A549 (cell line): Measurements from ENCODE around the gene QDPR. TPM values are rescaled to one million over a fixed set of nuclear protein-coding genes. Genes with fewer than 3 reads are reported as not detected.

Experiments
- ATAC-seq, 2 experiments: fragments of 200-7000 bp in 1 of 2; fragments of >200 bp in 1 of 2; cut with Nextera tagmentation in 1 of 2; cut with Tn5 transposase in 1 of 2; 3 replicates each; pipeline versions ENCODE4 v1.8.0 to v1.9.1; 2018 to 2020; ENCODE audit warnings: mild to moderate bottlenecking in 1 of 2, moderate library complexity in 1 of 2
- CTCF ChIA-PET: fragments of 300-600 bp; sonication (Branson Sonifier 250); formaldehyde crosslinking; extraction: SDS; loops from one replicate; lab custom pipeline; 2021; ENCODE audit warnings: antibody characterized with exemption, inconsistent platforms; lab: Yijun Ruan, JAX
- POLR2A ChIA-PET: fragments of 350-600 bp; formaldehyde crosslinking; extraction: SDS; loops from one replicate; lab custom pipeline; 2021; ENCODE audit warnings: antibody characterized with exemption, inconsistent platforms; lab: Yijun Ruan, JAX
- DNase-seq, 2 experiments: peaks; one replicate each; pipeline versions ENCODE4 v3.0.0 to v3.0.0-alpha.2; 2011 to 2016; ENCODE audit warnings: low read depth in 1 of 2, low spot score in 1 of 2
- FAIRE-seq: peaks from 2 replicates; lab custom pipeline; 2011; peaks lifted over from hg19 to GRCh38; lab: Jason Lieb, UNC
- H3K27ac ChIP-seq, 2 experiments: fragments of >200 bp; sonication (Bioruptor Twin); formaldehyde crosslinking; 3 replicates each; pipeline ENCODE4 v1.5.1; 2016 to 2017
- H3K4me1 ChIP-seq: fragments of >200 bp; sonication (Bioruptor Twin); formaldehyde crosslinking; 3 replicates; pipeline ENCODE4 v1.6.1; 2016
- H3K4me2 ChIP-seq: fragments of >200 bp; sonication (Bioruptor Twin); formaldehyde crosslinking; 3 replicates; pipeline ENCODE4 v1.6.1; 2016
- H3K4me3 ChIP-seq: fragments of >200 bp; sonication (Bioruptor Twin); formaldehyde crosslinking; 3 replicates; pipeline ENCODE4 v1.5.1; 2016
- H3K9me3 ChIP-seq: fragments of >200 bp; sonication (Bioruptor Twin); formaldehyde crosslinking; 3 replicates; pipeline ENCODE4 v1.6.1; 2016
- ATOH8 ChIP-seq: fragments of 250-450 bp; sonication (Bioruptor Pico); IDR thresholded peaks from 2 replicates; pipeline ENCODE4 v1.5.0; 2020; ENCODE audit warnings: low read depth, mild to moderate bottlenecking, moderate library complexity
- BCL3 ChIP-seq: fragments of >200 bp; sonication (Bioruptor Twin); formaldehyde crosslinking; IDR thresholded peaks from 3 replicates; pipeline ENCODE4 v1.6.1; 2016
- CBX2 ChIP-seq: fragments of 200-600 bp; sonication (generic); IDR thresholded peaks from 2 replicates; pipeline ENCODE4 v1.6.1; 2016; ENCODE audit warnings: low read depth, mild to moderate bottlenecking, borderline replicate concordance
- CHD4 ChIP-seq: fragments of 200-600 bp; sonication (generic); IDR thresholded peaks from 2 replicates; pipeline ENCODE4 v1.6.1; 2016; ENCODE audit warnings: antibody characterized with exemption, mild to moderate bottlenecking, borderline replicate concordance
- EHMT2 ChIP-seq: fragments of 200-600 bp; sonication (generic); IDR thresholded peaks from 2 replicates; pipeline ENCODE4 v1.6.1; 2016; ENCODE audit warnings: antibody characterized with exemption, low read depth, mild to moderate bottlenecking, moderate library complexity
- EP300 ChIP-seq, 2 experiments: fragments of >200 bp; sonication (Bioruptor Twin); formaldehyde crosslinking; IDR thresholded peaks; 2 replicates in 1 of 2; 3 replicates in 1 of 2; pipeline ENCODE4 v1.6.1; 2016 to 2017
- FOSB ChIP-seq: fragments of 250-450 bp; sonication (Bioruptor Pico); IDR thresholded peaks from 2 replicates; pipeline ENCODE4 v1.5.0; 2020; ENCODE audit warnings: mild to moderate bottlenecking, moderate library complexity
- HDAC2 ChIP-seq: fragments of 200-600 bp; sonication (generic); IDR thresholded peaks from 2 replicates; pipeline ENCODE4 v1.6.1; 2016
- HEYL ChIP-seq: fragments of 250-450 bp; sonication (Bioruptor Pico); IDR thresholded peaks from 2 replicates; pipeline ENCODE4 v1.8.0; 2021; ENCODE audit warnings: mild to moderate bottlenecking, moderate library complexity
- HMGXB4 ChIP-seq: fragments of 250-450 bp; sonication (Bioruptor Pico); IDR thresholded peaks from 2 replicates; pipeline ENCODE4 v1.5.0; 2021; ENCODE audit warnings: mild to moderate bottlenecking, moderate library complexity, borderline replicate concordance
- HOXB13 ChIP-seq: fragments of 250-450 bp; sonication (Bioruptor Pico); IDR thresholded peaks from 2 replicates; pipeline ENCODE4 v1.5.0; 2020; ENCODE audit warnings: low read depth, mild to moderate bottlenecking, moderate library complexity
- HOXB5 ChIP-seq: fragments of 250-450 bp; sonication (Bioruptor Pico); IDR thresholded peaks from 2 replicates; pipeline ENCODE4 v1.5.0; 2020; ENCODE audit warnings: mild to moderate bottlenecking, moderate library complexity
- JUN ChIP-seq, 2 experiments: fragments of >200 bp; sonication (Bioruptor Twin); formaldehyde crosslinking; IDR thresholded peaks; 2 replicates in 1 of 2; 3 replicates in 1 of 2; pipeline ENCODE4 v1.6.1; 2016 to 2017
- JUNB ChIP-seq: fragments of >200 bp; sonication (Bioruptor Twin); formaldehyde crosslinking; IDR thresholded peaks from 2 replicates; pipeline ENCODE4 v1.6.1; 2016
- KDM5A ChIP-seq: fragments of 200-600 bp; sonication (generic); IDR thresholded peaks from 2 replicates; pipeline ENCODE4 v1.6.1; 2016; ENCODE audit warnings: antibody characterized with exemption, mild to moderate bottlenecking
- MAZ ChIP-seq: fragments of 150-350 bp; IDR thresholded peaks from 2 replicates; pipeline ENCODE4 v1.6.1; 2014; ENCODE audit warnings: antibody characterized with exemption, low read depth, low read length, borderline replicate concordance
- MYC ChIP-seq: IDR thresholded peaks from 2 replicates; pipeline ENCODE4 v1.6.1; 2012; ENCODE audit warnings: mild to moderate bottlenecking, inconsistent platforms, low read length, improper control_type of control experiment, borderline replicate concordance
- NFE2L2 ChIP-seq: fragments of 150-350 bp; conservative IDR thresholded peaks from 2 replicates; pipeline ENCODE4 v1.6.1; 2014; ENCODE audit warnings: low read length
- NPAS2 ChIP-seq: fragments of 250-450 bp; sonication (Bioruptor Pico); IDR thresholded peaks from 2 replicates; pipeline ENCODE4 v1.8.0; 2022; ENCODE audit warnings: mild to moderate bottlenecking, moderate library complexity, borderline replicate concordance
- POLR2A ChIP-seq: IDR thresholded peaks from 2 replicates; pipeline ENCODE4 v1.6.1; 2012; ENCODE audit warnings: mild to moderate bottlenecking, low read length
- POLR2AphosphoS2 ChIP-seq: conservative IDR thresholded peaks from 2 replicates; pipeline ENCODE4 v1.6.1; 2012; ENCODE audit warnings: low read length, improper control_type of control experiment, inconsistent platforms
- RAD21 ChIP-seq, 2 experiments: fragments of >200 bp in 1 of 2; sonication (Bioruptor Twin) in 1 of 2; formaldehyde crosslinking in 1 of 2; IDR thresholded peaks in 1 of 2; conservative IDR thresholded peaks in 1 of 2; 2 replicates in 1 of 2; 3 replicates in 1 of 2; pipeline ENCODE4 v1.6.1; 2012 to 2018; ENCODE audit warnings: inconsistent platforms in 1 of 2
- SMC3 ChIP-seq: fragments of >200 bp; sonication (Bioruptor Twin); formaldehyde crosslinking; IDR thresholded peaks from 3 replicates; pipeline ENCODE4 v1.6.1; 2018; ENCODE audit warnings: inconsistent platforms
- SREBF2 ChIP-seq: fragments of 450-650 bp; IDR thresholded peaks from 2 replicates; pipeline ENCODE4 v1.6.1; 2014; ENCODE audit warnings: mild to moderate bottlenecking, moderate library complexity
- TFCP2L1 ChIP-seq: fragments of 250-450 bp; sonication (Bioruptor Pico); IDR thresholded peaks from 2 replicates; pipeline ENCODE4 v1.5.0; 2021; ENCODE audit warnings: mild to moderate bottlenecking
- ZC3H11A ChIP-seq: fragments of 450-650 bp; IDR thresholded peaks from 2 replicates; pipeline ENCODE4 v1.6.1; 2014; ENCODE audit warnings: antibody characterized with exemption, mild to moderate bottlenecking
- ZFP36 ChIP-seq: fragments of 450-650 bp; IDR thresholded peaks from 2 replicates; pipeline ENCODE4 v1.6.1; 2014; ENCODE audit warnings: borderline replicate concordance; ENCODE audit not compliant: partially characterized antibody
- ZNF302 ChIP-seq: fragments of 250-450 bp; sonication (Bioruptor Pico); IDR thresholded peaks from 2 replicates; pipeline ENCODE4 v1.9.0; 2021; ENCODE audit warnings: inconsistent platforms, mild to moderate bottlenecking, moderate library complexity
- ZSCAN20 ChIP-seq: fragments of 250-450 bp; sonication (Bioruptor Pico); IDR thresholded peaks from 2 replicates; pipeline ENCODE4 v1.8.0; 2022; ENCODE audit warnings: mild to moderate bottlenecking, moderate library complexity
- WGBS: methylation state at CpG from one replicate; pipeline ENCODE4 v1.1.6; 2017; ENCODE audit errors: missing lambda C conversion rate; 5-methylcytosine and 5-hydroxymethylcytosine counted together
- polyA plus RNA-seq, 4 experiments: library from polyadenylated mRNA; depleted of rRNA in 3 of 4; stranded (reverse); fragments of >200 nt; fragmentation: RNase III in 1 of 4; extraction: RNeasy Plus Mini Kit Qiagen cat#74134 plus additional on column Dnase treatment in 1 of 4; gene quantifications; 2 replicates in 3 of 4; 3 replicates in 1 of 4; pipeline ENCODE4 v1.2.3, GENCODE V29; 2011 to 2017
- TF ChIP-seq, protein P1 (sequence below): fragments of >200 bp; sonication (Bioruptor Twin); formaldehyde crosslinking; IDR thresholded peaks from 2 replicates; pipeline ENCODE4 v1.6.1; 2016
- TF ChIP-seq, protein P2 (sequence below): IDR thresholded peaks from 2 replicates; pipeline ENCODE4 v1.6.1; 2012
- TF ChIP-seq, protein P3 (sequence below): IDR thresholded peaks from 2 replicates; pipeline ENCODE4 v1.6.1; 2012; ENCODE audit warnings: low read depth, borderline replicate concordance
- TF ChIP-seq, protein P4 (sequence below): IDR thresholded peaks from 2 replicates; pipeline ENCODE4 v1.6.1; 2012

The QDPR gene
- polyA plus RNA-seq, 2 of the 4 experiments (the other 2 are of a cell fraction), result 40.4 to 75.1 TPM

GRCh38 chr4:17502756-17503155 is 9.1 kb downstream of the QDPR start:
- Histone ChIP-seq H3K27ac (no peak overlapping the region), H3K9me3 (no peaks in the 10 kb centered on the region), H3K4me3 (no peak overlapping the region), H3K4me1 (no peaks in the 10 kb centered on the region), H3K4me2 (no peak overlapping the region)
- DNase-seq, result no peak
- CTCF ChIA-PET, result no interaction called here
- WGBS, result 96% methylated on average over 3 of the region's 3 CpGs
- POLR2A ChIA-PET, result no interaction called here
- ATAC-seq, result no peak
- TF ChIP-seq ZSCAN20 (CRISPR knock-in tag) (no peak), ZNF302 (CRISPR knock-in tag) (no peak), SREBF2 (no peak), BCL3 (no peak), HDAC2 (no peak), NPAS2 (CRISPR knock-in tag) (no peak), CBX2 (no peak), HMGXB4 (CRISPR knock-in tag) (no peak), POLR2A (no peak), JUNB (no peak), FOSB (CRISPR knock-in tag) (no peak), ATOH8 (CRISPR knock-in tag) (no peak), SMC3 (no peak), MAZ (no peak), HOXB13 (CRISPR knock-in tag) (no peak), ZFP36 (no peak)
- TF ChIP-seq, protein P1, sequence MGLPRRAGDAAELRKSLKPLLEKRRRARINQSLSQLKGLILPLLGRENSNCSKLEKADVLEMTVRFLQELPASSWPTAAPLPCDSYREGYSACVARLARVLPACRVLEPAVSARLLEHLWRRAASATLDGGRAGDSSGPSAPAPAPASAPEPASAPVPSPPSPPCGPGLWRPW, result no peak
- FAIRE-seq, result no peak

DNA sequence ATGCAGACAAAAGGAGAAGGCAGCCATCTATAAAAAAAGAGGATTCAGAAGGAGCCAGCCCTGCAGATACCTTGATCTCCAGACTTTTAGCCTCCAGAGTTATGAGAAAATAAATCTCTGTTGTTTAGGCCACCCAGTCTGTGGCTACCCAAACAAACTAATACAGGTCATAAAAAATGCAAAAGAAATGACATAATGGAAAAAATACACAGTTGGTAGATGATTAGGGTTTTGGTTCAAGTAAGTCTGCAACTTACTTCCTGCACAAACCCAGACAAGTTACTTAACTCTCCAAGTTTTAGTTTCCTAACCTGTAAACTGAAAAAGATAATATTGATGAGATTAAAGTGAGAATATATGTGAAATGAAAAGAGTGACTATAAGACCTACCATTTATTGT is 11.3 kb downstream of the QDPR start:
- H3K4me2 ChIP-seq, result no peak overlapping the region
- H3K4me3 ChIP-seq, result no peak overlapping the region
- ChIA-PET CTCF (no interaction called here), POLR2A (no interaction called here)
- DNase-seq (no peak), ATAC-seq (no peak)
- no peaks in the 10 kb centered on the region for H3K4me1 ChIP-seq
- TF ChIP-seq ZC3H11A (no peak), RAD21 (conservative IDR thresholded peaks at IDR 0.05 in 1 of 2, IDR thresholded peaks at IDR 0.05 in 1 of 2) (no peak), CBX2 (no peak), MYC (no peak), ZFP36 (no peak), SREBF2 (no peak), POLR2AphosphoS2 (no peak), JUN (IDR thresholded peaks at IDR 0.05) (no peak), CHD4 (no peak), EP300 (IDR thresholded peaks at IDR 0.05) (no peak), HEYL (CRISPR knock-in tag) (no peak), KDM5A (no peak), HOXB5 (no peak), TFCP2L1 (CRISPR knock-in tag) (no peak), EHMT2 (no peak), NFE2L2 (no peak), ZSCAN20 (CRISPR knock-in tag) (no peak)
- TF ChIP-seq, protein P2, sequence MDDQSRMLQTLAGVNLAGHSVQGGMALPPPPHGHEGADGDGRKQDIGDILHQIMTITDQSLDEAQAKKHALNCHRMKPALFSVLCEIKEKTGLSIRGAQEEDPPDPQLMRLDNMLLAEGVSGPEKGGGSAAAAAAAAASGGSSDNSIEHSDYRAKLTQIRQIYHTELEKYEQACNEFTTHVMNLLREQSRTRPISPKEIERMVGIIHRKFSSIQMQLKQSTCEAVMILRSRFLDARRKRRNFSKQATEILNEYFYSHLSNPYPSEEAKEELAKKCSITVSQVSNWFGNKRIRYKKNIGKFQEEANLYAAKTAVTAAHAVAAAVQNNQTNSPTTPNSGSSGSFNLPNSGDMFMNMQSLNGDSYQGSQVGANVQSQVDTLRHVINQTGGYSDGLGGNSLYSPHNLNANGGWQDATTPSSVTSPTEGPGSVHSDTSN, result no peak
- TF ChIP-seq, protein P3, sequence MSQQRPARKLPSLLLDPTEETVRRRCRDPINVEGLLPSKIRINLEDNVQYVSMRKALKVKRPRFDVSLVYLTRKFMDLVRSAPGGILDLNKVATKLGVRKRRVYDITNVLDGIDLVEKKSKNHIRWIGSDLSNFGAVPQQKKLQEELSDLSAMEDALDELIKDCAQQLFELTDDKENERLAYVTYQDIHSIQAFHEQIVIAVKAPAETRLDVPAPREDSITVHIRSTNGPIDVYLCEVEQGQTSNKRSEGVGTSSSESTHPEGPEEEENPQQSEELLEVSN, result no peak
- TF ChIP-seq, protein P4, sequence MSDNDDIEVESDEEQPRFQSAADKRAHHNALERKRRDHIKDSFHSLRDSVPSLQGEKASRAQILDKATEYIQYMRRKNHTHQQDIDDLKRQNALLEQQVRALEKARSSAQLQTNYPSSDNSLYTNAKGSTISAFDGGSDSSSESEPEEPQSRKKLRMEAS, result no peak
- TF ChIP-seq, all 56 proteins: peak for 0
- H3K9me3 ChIP-seq, result no peaks in the 10 kb centered on the region
- FAIRE-seq, result no peak
- no peak overlapping the region for H3K27ac ChIP-seq
